NCI-H2029 treated with DMSO at 0.1 percent for 48 hours (cell line): ENCODE results near the gene NAT14.
"Not testable (repeated sequence)": the region's sequence is repeated elsewhere in the genome, so short reads cannot be mapped to it uniquely, and the experiment has no call there.

Experiments
- DNase-seq: peaks from one replicate; lab custom pipeline; 2025; lab: John Stamatoyannopoulos, UW

Gene NAT14

GRCh38 chr19:55484593-55485438 lies at the start of gene NAT14:
NAT14 (plus strand) TSS chr19:55485188; CDS start chr19:55485709, 521 bp downstream.
- peak; percentile 17 for DNase-seq

DNA sequence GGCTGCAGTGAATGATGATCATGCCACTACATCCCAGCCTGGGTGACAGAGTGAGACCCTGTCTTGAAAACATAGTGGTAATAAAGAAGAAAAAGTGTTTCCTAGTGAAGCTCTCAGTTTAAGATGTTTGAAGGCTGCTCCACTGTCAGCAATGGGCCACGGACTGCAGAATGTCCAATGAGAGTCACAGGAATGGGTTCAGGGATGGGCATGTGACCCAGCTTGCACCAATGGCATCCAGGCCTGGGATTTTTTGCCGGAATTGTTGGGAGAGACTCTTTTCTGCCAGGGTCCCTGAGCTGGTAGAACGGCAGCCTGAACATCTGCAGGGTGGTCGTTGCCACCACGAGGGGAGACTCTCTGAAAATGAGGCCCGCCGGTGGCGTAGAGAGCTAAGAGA lies 48.1 kb upstream of the NAT14 start:
- DNase-seq, result no peak

GRCh38 chr19:55437410-55437809 lies 47.6 kb upstream of the NAT14 start:
- DNase-seq, result peak; percentile 70

DNA sequence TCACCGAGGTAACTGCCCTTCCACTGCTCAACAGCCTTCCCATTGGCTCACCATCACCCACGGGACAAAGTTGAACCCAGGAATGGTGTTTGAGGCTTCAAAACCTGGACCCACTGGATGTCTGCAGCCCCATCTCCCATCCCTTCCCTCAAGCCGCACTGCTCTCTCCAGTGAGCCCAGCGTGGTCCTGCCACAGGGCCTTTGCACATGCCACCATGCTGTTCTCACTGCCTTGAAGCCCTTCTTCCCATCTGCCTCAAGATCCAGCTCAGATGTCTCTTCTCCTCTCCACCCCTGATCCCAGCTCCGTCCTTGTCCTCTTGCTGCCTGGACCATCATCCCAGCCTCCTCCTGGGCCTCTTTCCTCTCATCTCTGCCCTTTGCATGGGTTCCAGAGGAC lies 45.9 kb upstream of the NAT14 start:
- DNase-seq, result no peak

DNA sequence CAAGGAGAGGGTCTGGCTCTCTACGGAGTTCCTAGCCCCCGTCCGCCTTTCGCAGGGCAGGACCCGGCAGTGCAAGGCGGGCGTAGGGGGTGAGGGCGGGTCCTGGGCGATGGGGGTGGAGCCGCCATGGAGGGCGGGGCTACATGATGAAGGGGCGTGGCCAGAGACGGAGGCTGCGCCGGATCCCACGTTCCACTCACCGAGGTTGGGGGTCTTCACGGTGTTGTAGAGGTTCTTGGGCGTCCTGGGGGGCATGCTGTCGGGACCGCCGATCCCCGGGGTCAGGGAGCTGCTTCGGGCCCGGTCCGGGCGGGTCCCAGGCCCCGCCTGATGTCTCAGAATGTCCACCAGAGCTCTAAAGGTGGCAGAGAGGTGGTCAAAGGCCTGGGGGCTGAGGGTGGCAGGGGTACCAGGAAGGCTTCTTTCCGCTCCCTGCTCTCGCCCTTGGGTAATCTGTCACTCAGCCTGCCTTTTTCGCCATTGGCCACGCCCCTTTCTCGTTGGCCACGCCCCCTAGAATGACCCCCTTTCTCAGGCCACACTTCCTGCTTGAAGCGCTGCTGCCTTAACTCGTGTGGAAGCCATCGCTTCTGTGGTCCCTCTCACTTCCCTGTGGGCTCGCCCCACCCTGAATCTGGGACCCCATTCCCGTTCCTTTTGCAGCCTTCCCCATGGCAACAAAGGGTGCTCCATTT lies 44.4 kb upstream of the NAT14 start:
- DNase-seq, result no peak

- no peak for DNase-seq
Measured at GRCh38 chr19:55441319-55441691, 43.7 kb upstream of the NAT14 start.

- no peak for DNase-seq
Measured at GRCh38 chr19:55441692-55442321, 43.2 kb upstream of the NAT14 start.

GRCh38 chr19:55442372-55442961 lies 42.5 kb upstream of the NAT14 start:
- no peak for DNase-seq

GRCh38 chr19:55443045-55443823 lies 41.8 kb upstream of the NAT14 start, which contains the start of gene SHISA7:
SHISA7 (minus strand) TSS chr19:55443300; CDS start chr19:55442863, 437 bp downstream.
- DNase-seq, result no peak

DNA sequence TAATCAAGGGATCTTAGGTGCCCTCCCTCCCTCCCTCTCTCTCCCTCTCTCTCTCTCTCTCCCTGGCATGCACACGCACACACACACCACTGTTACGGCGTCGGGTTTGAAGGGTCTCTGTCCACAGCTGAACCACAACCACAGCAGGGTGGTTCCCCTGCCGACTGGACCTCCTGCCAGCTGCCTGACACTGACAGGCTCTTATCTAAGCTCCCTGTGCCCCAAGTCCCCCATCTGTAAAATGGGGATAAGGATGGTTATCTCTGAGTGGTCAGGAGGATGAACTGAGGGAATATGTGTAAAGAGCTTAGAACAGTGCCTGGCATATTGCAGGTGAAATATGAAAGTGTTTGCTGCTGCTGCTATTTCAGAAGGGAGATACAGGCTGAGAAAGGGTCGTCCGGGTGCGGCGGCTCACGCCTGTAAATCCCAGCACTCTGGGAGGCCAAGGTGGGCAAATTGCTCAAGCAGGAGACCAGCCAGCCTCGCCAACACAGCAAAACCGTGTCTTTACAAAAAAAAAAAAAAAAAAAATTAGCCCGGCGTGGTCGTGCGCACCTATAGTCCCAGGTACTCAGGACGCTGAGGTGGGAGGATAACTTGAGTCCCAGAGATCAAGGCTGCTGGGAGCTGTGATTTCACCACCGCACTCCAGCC lies 41.0 kb upstream of the NAT14 start:
- DNase-seq, result no peak

- DNase-seq, result no peak
Measured at GRCh38 chr19:55444646-55445045, 40.3 kb upstream of the NAT14 start.

DNA sequence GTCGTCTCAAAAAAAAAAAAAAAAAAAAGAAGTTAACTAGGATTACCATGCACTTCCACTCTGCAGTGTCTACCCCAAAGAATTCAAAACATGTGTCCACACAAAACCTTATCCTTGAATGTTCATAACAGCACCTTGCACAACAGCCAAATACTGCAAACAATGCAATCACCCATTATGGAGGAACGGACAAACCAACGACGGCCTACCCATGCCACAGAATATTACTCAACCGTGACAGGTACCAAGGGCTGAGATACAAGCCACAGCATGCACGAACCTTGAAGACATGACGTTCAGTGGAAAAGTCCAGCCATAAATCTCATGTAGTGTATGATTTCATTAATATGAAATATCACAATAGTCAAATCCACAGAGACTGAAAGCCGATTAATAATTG lies 38.9 kb upstream of the NAT14 start:
- no peak for DNase-seq

- DNase-seq, result no peak
Measured at GRCh38 chr19:55447421-55448174, 37.4 kb upstream of the NAT14 start.

DNA sequence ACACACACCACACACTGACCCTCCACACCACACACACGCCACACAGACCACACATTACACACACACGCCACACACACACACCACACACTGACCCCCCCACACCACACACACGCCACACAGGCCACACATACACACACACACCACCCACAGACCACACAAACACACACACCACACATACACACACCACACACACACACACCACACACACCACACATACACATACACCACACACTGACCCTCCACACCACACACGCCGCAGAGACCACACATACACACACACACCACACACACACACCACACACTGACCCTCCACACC lies 36.9 kb upstream of the NAT14 start:
- not testable (repeated sequence) for DNase-seq

GRCh38 chr19:55449469-55449868 lies 35.5 kb upstream of the NAT14 start:
- no peak for DNase-seq

- DNase-seq, result no peak
Measured at GRCh38 chr19:55451163-55451964, 33.6 kb upstream of the NAT14 start.

DNA sequence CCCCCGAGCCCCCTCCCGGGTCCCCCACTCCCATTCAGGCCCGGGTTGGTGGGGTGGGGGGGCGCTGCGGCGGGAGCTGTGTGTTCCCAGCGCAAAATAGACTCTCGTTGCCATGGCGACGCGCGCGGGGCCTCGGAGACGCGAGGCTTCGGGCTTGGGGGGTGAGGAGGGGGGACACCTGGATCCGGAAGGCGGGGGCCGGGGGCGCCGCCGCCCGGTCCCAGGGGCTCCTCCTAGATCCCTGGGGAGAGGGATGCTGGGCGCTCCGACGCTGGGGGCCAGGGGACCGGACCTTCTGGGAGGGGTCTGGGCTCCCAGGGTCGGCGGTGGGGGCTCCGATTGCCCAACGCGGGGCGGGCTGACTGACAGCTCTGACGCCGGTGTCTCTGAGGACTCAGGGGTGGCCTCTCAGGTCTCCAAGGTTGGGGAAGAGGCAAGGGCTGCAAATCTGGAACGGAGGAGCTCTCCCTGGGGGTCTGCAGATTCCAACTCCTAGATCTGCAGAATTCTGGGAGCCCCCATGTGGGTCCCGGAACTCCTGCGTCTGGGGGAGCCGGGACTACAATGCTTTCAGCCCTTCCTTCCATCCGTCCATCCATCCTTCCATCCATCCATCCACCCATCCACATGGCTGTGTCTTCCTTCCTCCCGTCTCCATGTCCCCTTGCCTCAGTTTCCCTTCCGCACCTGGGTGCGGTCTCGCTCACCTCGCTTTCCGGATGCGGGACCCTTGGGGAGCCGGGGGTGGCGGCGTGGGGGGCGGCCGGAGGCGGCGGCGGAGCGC lies 32.8 kb upstream of the NAT14 start:
- no peak for DNase-seq

DNA sequence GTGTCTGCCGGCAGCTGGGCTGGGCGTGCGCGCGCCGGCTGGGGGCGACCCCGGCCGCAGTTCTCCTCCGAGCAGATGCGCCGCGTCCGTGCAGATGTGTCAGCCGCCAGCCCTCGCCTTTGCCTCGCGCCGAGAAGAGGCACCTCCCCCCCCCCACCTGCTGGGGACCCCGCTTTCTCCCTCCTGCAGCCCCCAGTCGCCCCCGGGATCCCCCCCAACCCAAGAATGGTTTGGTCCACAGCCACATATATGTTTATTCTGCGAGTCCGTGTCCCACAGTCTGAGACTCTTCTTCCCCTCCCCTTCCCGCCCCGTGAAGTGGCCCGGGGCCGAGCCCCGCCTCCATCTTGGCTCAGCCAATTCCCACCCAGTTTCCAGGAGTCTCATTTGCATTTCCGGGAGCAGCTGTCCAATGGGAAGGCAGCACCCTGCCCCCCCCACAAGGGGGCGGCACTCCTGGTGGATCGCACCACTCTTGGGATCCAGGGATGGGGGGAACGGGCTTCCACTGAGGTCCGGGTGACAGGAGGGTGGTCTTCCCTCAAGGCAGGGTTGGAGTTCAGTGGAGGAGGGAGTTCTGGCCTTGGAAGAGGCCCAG lies 32.1 kb upstream of the NAT14 start:
- peak; percentile 72 for DNase-seq
